SK-N-SH (cell line): ENCODE data around the gene ANAPC2. TPM values are rescaled to one million over a fixed set of nuclear protein-coding genes. Genes with fewer than 3 reads are reported as not detected.

Source experiments
- CTCF ChIA-PET: fragments of 300-600, 350-600 bp; formaldehyde crosslinking; extraction: SDS; loops from one replicate; lab custom pipeline; 2021; lab: Yijun Ruan, JAX
- POLR2A ChIA-PET: fragments of 350-600 bp; sonication (Branson Sonifier 250); formaldehyde crosslinking; extraction: SDS; loops from one replicate; lab custom pipeline; 2020; ENCODE audit warnings: antibody characterized with exemption, inconsistent platforms; lab: Yijun Ruan, JAX
- DNase-seq: peaks from one replicate; pipeline ENCODE4 v3.0.0; 2012
- H2AFZ ChIP-seq: fragments of 200-600 bp; sonication (generic); 2 replicates; pipeline ENCODE4 v1.8.1; 2016; ENCODE audit warnings: antibody characterized with exemption, mild to moderate bottlenecking, low read depth
- H3F3A ChIP-seq: fragments of 200-600 bp; sonication (generic); replicated peaks from 2 replicates; pipeline ENCODE3; 2016; ENCODE audit warnings: antibody characterized with exemption, mild to moderate bottlenecking; ENCODE audit not compliant: insufficient read depth
- H3K27ac ChIP-seq, 2 experiments: fragments of 200-500 bp in 1 of 2; fragments of 200-600 bp in 1 of 2; sonication (Bioruptor generic) in 1 of 2; sonication (generic), shearing (Covaris generic) in 1 of 2; 2 replicates each; pipeline versions ENCODE4 v1.5.1 to v1.6.1; 2014 to 2016; ENCODE audit warnings: low read depth in 2 of 2, inconsistent platforms in 1 of 2, low read length in 1 of 2, mild to moderate bottlenecking in 1 of 2, mixed read lengths in 1 of 2
- H3K27me3 ChIP-seq: fragments of 200-600 bp; sonication (generic), shearing (Covaris generic); 2 replicates; pipeline ENCODE4 v1.6.1; 2016; ENCODE audit warnings: mixed run types; ENCODE audit not compliant: insufficient read depth
- H3K36me3 ChIP-seq, 2 experiments: fragments of 200-500 bp in 1 of 2; fragments of 200-600 bp in 1 of 2; sonication (Bioruptor generic) in 1 of 2; sonication (generic) in 1 of 2; replicated peaks in 1 of 2; 2 replicates each; pipeline versions ENCODE3 to v1.5.1; 2014 to 2016; ENCODE audit warnings: low read length in 1 of 2, mild to moderate bottlenecking in 1 of 2; ENCODE audit not compliant: insufficient read depth in 2 of 2, control insufficient read depth in 1 of 2
- H3K4me1 ChIP-seq, 2 experiments: fragments of 200-500 bp in 1 of 2; fragments of 200-600 bp in 1 of 2; sonication (Bioruptor generic) in 1 of 2; sonication (generic), shearing (Covaris generic) in 1 of 2; 2 replicates each; pipeline versions ENCODE4 v1.5.1 to v1.6.1; 2014 to 2016; ENCODE audit warnings: low read depth in 1 of 2, low read length in 1 of 2, mixed run types in 1 of 2; ENCODE audit not compliant: insufficient read depth in 2 of 2, control insufficient read depth in 1 of 2
- H3K4me2 ChIP-seq: fragments of 200-600 bp; sonication (generic), shearing (Covaris generic); 2 replicates; pipeline ENCODE4 v1.6.1; 2017; ENCODE audit warnings: mixed run types
- H3K4me3 ChIP-seq, 2 experiments: fragments of 200-500 bp in 1 of 2; fragments of 200-600 bp in 1 of 2; sonication (Bioruptor generic) in 1 of 2; sonication (generic), shearing (Covaris generic) in 1 of 2; 2 replicates each; pipeline versions ENCODE4 v1.5.1 to v1.8.1; 2014 to 2016; ENCODE audit warnings: low read depth in 2 of 2, inconsistent platforms in 1 of 2, low read length in 1 of 2, mild to moderate bottlenecking in 1 of 2, mixed read lengths in 1 of 2, moderate library complexity in 1 of 2
- H3K79me2 ChIP-seq: fragments of 200-600 bp; sonication (generic); 2 replicates; pipeline ENCODE4 v1.8.1; 2017; ENCODE audit warnings: mild to moderate bottlenecking; ENCODE audit not compliant: insufficient read depth
- H3K9ac ChIP-seq: fragments of 200-600 bp; sonication (generic); 2 replicates; pipeline ENCODE4 v1.6.1; 2017; ENCODE audit warnings: mixed run types
- H3K9me2 ChIP-seq: fragments of 200-600 bp; sonication (generic); 2 replicates; pipeline ENCODE4 v1.6.1; 2017; ENCODE audit warnings: mixed run types
- H3K9me3 ChIP-seq: fragments of 200-600 bp; sonication (generic); 2 replicates; pipeline ENCODE4 v1.6.1; 2017; ENCODE audit warnings: mixed run types, mild to moderate bottlenecking, moderate library complexity
- H4K20me1 ChIP-seq: fragments of 200-600 bp; sonication (generic); 2 replicates; pipeline ENCODE4 v1.6.1; 2017; ENCODE audit warnings: mild to moderate bottlenecking, mixed run types; ENCODE audit not compliant: insufficient read depth
- CHD2 ChIP-seq: fragments of 150-350 bp; IDR thresholded peaks from 2 replicates; pipeline ENCODE4 v1.6.1; 2018; ENCODE audit warnings: low read length; ENCODE audit not compliant: partially characterized antibody
- ELF1 ChIP-seq: IDR thresholded peaks from 2 replicates; pipeline ENCODE4 v1.4.0; 2012
- EP300 ChIP-seq, 2 experiments: IDR thresholded peaks; 2 replicates each; pipeline versions ENCODE4 v1.4.0 to v1.6.1; 2012; ENCODE audit warnings: borderline replicate concordance in 1 of 2, low read depth in 1 of 2, low read length in 1 of 2
- GABPA ChIP-seq: IDR thresholded peaks from 2 replicates; pipeline ENCODE4 v1.4.0; 2012; ENCODE audit warnings: low read depth, mild to moderate bottlenecking
- JUND ChIP-seq: IDR thresholded peaks from 2 replicates; pipeline ENCODE4 v1.4.0; 2012
- MAX ChIP-seq: IDR thresholded peaks from 2 replicates; pipeline ENCODE4 v1.4.0; 2012; ENCODE audit warnings: low read depth
- MEF2A ChIP-seq: IDR thresholded peaks from 2 replicates; pipeline ENCODE4 v1.4.0; 2012; ENCODE audit warnings: low read depth, borderline replicate concordance
- NRF1 ChIP-seq: IDR thresholded peaks from 2 replicates; pipeline ENCODE4 v1.6.1; 2012; ENCODE audit warnings: low read depth, mild to moderate bottlenecking, low read length
- SMC3 ChIP-seq: IDR thresholded peaks from 2 replicates; pipeline ENCODE4 v1.6.1; 2012; ENCODE audit warnings: low read depth, low read length, improper control_type of control experiment
- WGBS: methylation state at CpG from one replicate; pipeline ENCODE4 v1.1.6; 2017; ENCODE audit warnings: low lambda C conversion rate; 5-methylcytosine and 5-hydroxymethylcytosine counted together
- polyA plus RNA-seq, 3 experiments: library from polyadenylated mRNA; depleted of rRNA; stranded (reverse); fragments of >200 nt; gene quantifications; 2 replicates each; pipeline ENCODE4 v1.2.3, GENCODE V29; 2012
- TF ChIP-seq, protein P1 (sequence below): IDR thresholded peaks from 2 replicates; pipeline ENCODE4 v1.6.1; 2012; ENCODE audit warnings: mild to moderate bottlenecking, low read depth, low read length, moderate library complexity

ANAPC2 gene
- polyA plus RNA-seq, 1 of the 3 experiments (the other 2 are of a cell fraction) = 35.1 TPM

DNA sequence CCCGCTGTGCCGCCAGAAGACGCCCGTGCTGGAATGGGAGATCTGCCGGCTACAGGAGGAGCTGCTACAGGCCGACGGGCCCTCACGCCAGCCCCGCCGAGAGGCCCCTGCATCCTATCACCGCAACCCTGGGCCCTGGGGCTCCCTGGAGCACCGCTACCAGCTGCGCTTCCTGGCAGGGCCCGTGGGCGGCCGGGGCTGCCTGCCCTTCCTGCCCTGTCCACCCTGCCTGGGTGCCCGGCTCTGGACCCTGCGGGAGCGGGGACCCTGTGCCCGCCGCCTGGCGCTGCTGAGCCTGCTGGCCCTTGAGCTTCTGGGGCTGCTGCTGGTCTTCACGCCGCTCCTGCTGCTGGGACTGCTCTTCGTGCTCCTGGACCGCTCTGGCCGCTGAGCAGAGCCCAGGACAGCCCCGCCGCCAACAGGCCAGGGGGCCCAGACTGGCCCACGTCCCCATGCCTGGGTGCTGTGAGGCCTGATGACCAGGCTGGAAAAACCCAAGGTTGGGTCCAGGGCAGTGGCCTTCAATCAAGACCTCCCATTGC lies 29.9 kb upstream of the ANAPC2 start:
- H3K4me2 ChIP-seq = no peak overlapping the region
- H3K4me1 ChIP-seq = peaks cover 5 to 6% of the 10 kb centered on the region in 2 experiments; a peak in 1 of 4 replicates
- TF ChIP-seq CHD2 = no peak
- TF ChIP-seq MEF2A = no peak
- no peak for TF ChIP-seq ELF1
- no peak for TF ChIP-seq SMC3
- no peak for TF ChIP-seq NRF1
- TF ChIP-seq GABPA = no peak
- ChIA-PET CTCF (interaction anchor here (0.9 to 1.1 kb wide), 4 partner anchors 9 to 491 kb away, joined by 3 to 6 read pairs (median 4); partner anchors contain the start of gene RNF224), POLR2A (interaction anchor here (0.8 to 1.9 kb wide), 2 partner anchors 8 to 10 kb away, joined by 3 to 4 read pairs; no protein-coding TSS in a partner anchor)
- H3K9me3 ChIP-seq = no peaks in the 10 kb centered on the region
- H2AFZ ChIP-seq = no peak overlapping the region
- no peaks in the 10 kb centered on the region for H3K9me2 ChIP-seq
- H3K36me3 ChIP-seq = peaks cover 0 to 14% of the 10 kb centered on the region in 2 experiments
- H3K27me3 ChIP-seq = no peaks in the 10 kb centered on the region
- WGBS = 98% methylated on average over 8 of the region's 30 CpGs
- H3K27ac ChIP-seq = no peak overlapping the region
- DNase-seq = no peak
- H3K79me2 ChIP-seq = no peaks in the 10 kb centered on the region
- no peaks in the 10 kb centered on the region for H4K20me1 ChIP-seq
- no peak overlapping the region for H3K9ac ChIP-seq
- no peaks in the 10 kb centered on the region for H3F3A ChIP-seq
- no peak overlapping the region for H3K4me3 ChIP-seq

- no peak overlapping the region for H3K9ac ChIP-seq
These were observed 29.2 kb upstream of the ANAPC2 start for GRCh38 chr9:137217276-137218211.

More at GRCh38 chr9:137217276-137218211, 29.2 kb upstream of the ANAPC2 start:
- DNase-seq = no peak
- Histone ChIP-seq H3K27me3 (no peaks in the 10 kb centered on the region), H3K36me3 (peaks cover 0 to 14% of the 10 kb centered on the region in 2 experiments), H4K20me1 (no peaks in the 10 kb centered on the region), H3K4me1 (peaks cover under 1 to 5% of the 10 kb centered on the region in 2 experiments; a peak in 1 of 4 replicates), H2AFZ (no peak overlapping the region), H3F3A (no peaks in the 10 kb centered on the region), H3K9me3 (no peaks in the 10 kb centered on the region), H3K79me2 (no peaks in the 10 kb centered on the region), H3K4me2 (no peak overlapping the region), H3K9me2 (no peaks in the 10 kb centered on the region)
- TF ChIP-seq EP300 (IDR thresholded peaks at IDR 0.05; ENCODE audit: borderline replicate concordance in 1 of 2, low read depth in 1 of 2, low read length in 1 of 2) (no peak), NRF1 (no peak), MAX (no peak), CHD2 (no peak), JUND (no peak)
- TF ChIP-seq, protein P1, sequence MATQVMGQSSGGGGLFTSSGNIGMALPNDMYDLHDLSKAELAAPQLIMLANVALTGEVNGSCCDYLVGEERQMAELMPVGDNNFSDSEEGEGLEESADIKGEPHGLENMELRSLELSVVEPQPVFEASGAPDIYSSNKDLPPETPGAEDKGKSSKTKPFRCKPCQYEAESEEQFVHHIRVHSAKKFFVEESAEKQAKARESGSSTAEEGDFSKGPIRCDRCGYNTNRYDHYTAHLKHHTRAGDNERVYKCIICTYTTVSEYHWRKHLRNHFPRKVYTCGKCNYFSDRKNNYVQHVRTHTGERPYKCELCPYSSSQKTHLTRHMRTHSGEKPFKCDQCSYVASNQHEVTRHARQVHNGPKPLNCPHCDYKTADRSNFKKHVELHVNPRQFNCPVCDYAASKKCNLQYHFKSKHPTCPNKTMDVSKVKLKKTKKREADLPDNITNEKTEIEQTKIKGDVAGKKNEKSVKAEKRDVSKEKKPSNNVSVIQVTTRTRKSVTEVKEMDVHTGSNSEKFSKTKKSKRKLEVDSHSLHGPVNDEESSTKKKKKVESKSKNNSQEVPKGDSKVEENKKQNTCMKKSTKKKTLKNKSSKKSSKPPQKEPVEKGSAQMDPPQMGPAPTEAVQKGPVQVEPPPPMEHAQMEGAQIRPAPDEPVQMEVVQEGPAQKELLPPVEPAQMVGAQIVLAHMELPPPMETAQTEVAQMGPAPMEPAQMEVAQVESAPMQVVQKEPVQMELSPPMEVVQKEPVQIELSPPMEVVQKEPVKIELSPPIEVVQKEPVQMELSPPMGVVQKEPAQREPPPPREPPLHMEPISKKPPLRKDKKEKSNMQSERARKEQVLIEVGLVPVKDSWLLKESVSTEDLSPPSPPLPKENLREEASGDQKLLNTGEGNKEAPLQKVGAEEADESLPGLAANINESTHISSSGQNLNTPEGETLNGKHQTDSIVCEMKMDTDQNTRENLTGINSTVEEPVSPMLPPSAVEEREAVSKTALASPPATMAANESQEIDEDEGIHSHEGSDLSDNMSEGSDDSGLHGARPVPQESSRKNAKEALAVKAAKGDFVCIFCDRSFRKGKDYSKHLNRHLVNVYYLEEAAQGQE = no peak
- TF ChIP-seq, all 33 proteins: peak for 0
- ChIA-PET CTCF (interaction anchor here (0.9 kb wide), 1 partner anchor 188 kb away, joined by 3 read pairs; no protein-coding TSS in a partner anchor), POLR2A (interaction anchor here (1.7 kb wide), 1 partner anchor 10 kb away, joined by 3 read pairs; no protein-coding TSS in a partner anchor)
- 84% methylated on average over 20 of the region's 36 CpGs for WGBS
- no peak overlapping the region for H3K27ac ChIP-seq
- H3K4me3 ChIP-seq = no peak overlapping the region
